HEK293T (cell line): ENCODE results near the gene CLDN1.

Source experiments
- ARNT ChIP-seq: fragments of 450-650 bp; IDR thresholded peaks from 2 replicates; pipeline ENCODE4 v1.6.1; 2017; ENCODE audit warnings: mild to moderate bottlenecking
- BHLHE40 ChIP-seq: fragments of 450-650 bp; IDR thresholded peaks from 2 replicates; pipeline ENCODE4 v1.6.1; 2016; ENCODE audit warnings: mild to moderate bottlenecking, moderate library complexity, borderline replicate concordance
- ELF4 ChIP-seq: fragments of 450-650 bp; IDR thresholded peaks from 2 replicates; pipeline ENCODE4 v1.6.1; 2017; ENCODE audit warnings: antibody characterized with exemption
- FOXA1 ChIP-seq: fragments of 450-650 bp; IDR thresholded peaks from 2 replicates; pipeline ENCODE4 v1.6.1; 2016; ENCODE audit warnings: mild to moderate bottlenecking
- FOXM1 ChIP-seq: fragments of 450-650 bp; IDR thresholded peaks from 2 replicates; pipeline ENCODE4 v1.6.1; 2017; ENCODE audit warnings: mild to moderate bottlenecking, borderline replicate concordance
- L3MBTL2 ChIP-seq: fragments of 450-650 bp; conservative IDR thresholded peaks from 2 replicates; pipeline ENCODE4 v1.6.1; 2016; ENCODE audit warnings: mild to moderate bottlenecking
- LEF1 ChIP-seq: fragments of 450-650 bp; IDR thresholded peaks from 2 replicates; pipeline ENCODE4 v1.6.1; 2017; ENCODE audit warnings: mild to moderate bottlenecking, borderline replicate concordance
- NFRKB ChIP-seq: fragments of 450-650 bp; IDR thresholded peaks from 2 replicates; pipeline ENCODE4 v1.6.1; 2016; ENCODE audit warnings: mild to moderate bottlenecking, moderate library complexity
- SP1 ChIP-seq: fragments of 450-650 bp; IDR thresholded peaks from 2 replicates; pipeline ENCODE4 v1.6.1; 2017
- SUZ12 ChIP-seq: fragments of 450-650 bp; IDR thresholded peaks from 2 replicates; pipeline ENCODE4 v1.6.1; 2016; ENCODE audit warnings: mild to moderate bottlenecking
- TARDBP ChIP-seq: fragments of 450-650 bp; IDR thresholded peaks from 2 replicates; pipeline ENCODE4 v1.6.1; 2016

- TF ChIP-seq FOXA1, result no peak
- TF ChIP-seq L3MBTL2, result no peak
- no peak for TF ChIP-seq SP1
- TF ChIP-seq SUZ12, result no peak
- no peak for TF ChIP-seq TARDBP
- no peak for TF ChIP-seq ELF4
- no peak for TF ChIP-seq LEF1
- TF ChIP-seq NFRKB, result no peak
- no peak for TF ChIP-seq FOXM1
- TF ChIP-seq BHLHE40, result no peak
- TF ChIP-seq ARNT, result no peak
These were observed 4.7 kb upstream of the CLDN1 start for GRCh38 chr3:190326930-190327329.
